SKM-1 (cell line): ENCODE results near the gene KCNE4.

Experiments
- DNase-seq: peaks from one replicate; lab custom pipeline; 2025; ENCODE audit not compliant: unreplicated experiment; lab: John Stamatoyannopoulos, UW

The KCNE4 gene

DNA sequence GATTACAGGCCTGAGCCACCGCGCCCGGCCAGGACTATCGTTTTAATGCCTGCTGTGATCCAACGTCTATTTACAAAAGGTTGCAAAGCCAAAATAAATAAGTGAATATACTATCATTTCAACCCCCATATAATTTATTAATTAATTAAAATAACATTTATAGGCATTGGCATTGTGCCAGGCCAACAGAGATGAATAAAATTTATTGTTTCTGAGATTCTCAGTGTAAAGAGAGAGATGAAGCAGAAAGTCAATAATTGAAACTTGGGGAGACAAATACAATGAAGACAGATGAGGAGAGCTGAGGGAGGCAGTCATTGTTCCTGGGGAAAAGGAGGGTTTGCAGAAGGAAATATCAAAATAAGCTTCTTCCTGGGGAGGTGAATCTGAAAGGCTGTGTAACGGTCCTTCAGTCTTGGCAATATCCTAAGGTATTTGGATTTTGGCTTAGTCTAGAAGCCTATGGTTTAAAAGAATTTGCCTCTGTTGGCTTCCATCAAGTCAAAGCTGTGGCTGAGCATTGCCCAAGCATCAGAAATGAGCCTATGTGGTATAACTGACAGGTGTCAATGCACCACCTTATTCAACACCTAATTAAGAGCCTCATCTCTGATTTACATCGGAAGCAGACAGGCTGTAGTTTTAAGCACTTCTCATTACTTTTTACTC, 31.5 kb downstream of the KCNE4 start:
- DNase-seq = no peak

DNA sequence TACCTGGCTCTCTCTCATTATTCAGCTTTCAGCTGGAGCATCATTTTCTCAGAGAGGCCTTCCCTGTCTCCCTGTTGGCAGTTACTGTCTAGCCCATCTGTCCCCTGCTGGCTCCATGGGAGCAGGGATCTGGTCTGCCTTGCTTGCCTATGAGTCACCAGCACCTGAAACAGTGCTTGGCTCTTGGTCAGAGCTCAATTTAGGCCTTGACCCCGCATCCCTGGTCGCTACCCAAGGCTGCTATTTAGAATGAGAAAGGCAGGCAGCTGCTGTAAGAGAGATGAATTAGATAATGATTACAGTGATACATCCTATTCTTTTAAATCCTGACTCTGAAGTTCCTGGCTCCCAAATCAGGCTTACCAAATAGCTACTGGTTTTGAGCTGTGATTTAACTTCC, 32.9 kb downstream of the KCNE4 start:
- DNase-seq = no peak

DNA sequence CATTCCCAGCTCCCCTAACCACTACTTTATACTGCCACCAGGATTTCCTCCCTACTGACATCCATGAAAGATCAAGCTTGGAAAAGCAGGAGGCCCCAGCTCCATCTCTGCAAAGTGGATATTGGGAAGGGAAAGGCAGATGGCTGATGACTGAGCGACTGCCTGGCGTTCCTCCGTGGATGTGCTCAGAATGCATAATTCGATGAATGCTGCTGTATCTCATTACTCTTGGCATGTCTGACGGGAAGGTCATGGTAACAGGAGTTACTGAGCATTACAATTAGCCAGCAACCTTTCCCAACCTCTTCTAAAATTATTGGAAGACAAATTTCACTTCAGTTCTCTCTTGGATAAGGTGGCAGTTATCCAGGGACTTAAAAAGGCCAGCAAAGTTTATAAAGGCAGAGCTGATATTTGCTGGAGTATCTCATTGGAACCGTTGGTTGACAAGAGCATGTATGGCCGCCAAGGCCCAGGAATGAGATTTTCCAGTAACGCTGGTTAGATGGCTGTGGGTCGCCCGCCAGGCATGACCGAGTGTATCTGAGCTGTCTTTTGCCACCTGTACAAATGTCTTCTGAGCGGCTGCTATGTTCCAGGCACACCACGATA, 34.5 kb downstream of the KCNE4 start:
- DNase-seq = no peak

DNA sequence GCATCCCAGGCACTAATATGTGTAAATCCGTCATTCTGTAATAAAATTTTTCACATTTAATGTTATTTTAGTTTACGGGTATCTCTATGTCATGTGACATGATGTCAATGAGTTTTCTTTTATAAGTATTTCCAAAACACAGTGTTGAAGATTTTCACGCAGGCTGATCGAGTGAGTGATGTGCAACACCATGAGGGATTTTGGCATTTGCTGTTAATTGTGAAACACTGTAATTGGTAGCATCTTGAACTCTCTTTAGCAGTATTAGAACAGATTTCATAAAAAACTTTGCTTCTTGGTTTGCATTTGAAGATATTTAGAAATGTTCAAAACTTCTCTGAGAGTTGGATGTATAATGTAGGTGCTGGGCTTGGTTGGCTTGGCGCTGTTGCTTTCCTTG, 35.5 kb downstream of the KCNE4 start:
- no peak for DNase-seq

- no peak for DNase-seq
Observed at GRCh38 chr2:223088866-223089265, 36.9 kb downstream of the KCNE4 start.

DNA sequence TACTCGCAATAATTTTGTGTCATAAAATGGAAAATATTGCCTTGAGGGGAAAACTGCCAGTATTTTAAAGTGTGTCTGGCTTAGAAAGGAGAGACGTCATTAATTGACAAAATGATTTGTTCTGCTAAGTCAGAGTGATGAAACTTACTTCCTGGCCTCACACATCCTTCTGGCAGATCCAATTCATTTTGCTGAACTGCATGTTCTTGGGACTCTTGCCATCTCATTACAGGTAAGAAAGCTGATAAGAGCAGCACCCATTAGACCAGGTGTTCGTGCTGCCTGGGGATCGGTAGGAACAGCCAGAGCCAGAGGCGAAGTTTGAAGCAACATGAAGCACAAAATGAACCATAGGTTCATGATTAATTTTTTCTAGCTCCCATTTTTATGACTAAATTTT, 38.0 kb downstream of the KCNE4 start:
- no peak for DNase-seq

DNA sequence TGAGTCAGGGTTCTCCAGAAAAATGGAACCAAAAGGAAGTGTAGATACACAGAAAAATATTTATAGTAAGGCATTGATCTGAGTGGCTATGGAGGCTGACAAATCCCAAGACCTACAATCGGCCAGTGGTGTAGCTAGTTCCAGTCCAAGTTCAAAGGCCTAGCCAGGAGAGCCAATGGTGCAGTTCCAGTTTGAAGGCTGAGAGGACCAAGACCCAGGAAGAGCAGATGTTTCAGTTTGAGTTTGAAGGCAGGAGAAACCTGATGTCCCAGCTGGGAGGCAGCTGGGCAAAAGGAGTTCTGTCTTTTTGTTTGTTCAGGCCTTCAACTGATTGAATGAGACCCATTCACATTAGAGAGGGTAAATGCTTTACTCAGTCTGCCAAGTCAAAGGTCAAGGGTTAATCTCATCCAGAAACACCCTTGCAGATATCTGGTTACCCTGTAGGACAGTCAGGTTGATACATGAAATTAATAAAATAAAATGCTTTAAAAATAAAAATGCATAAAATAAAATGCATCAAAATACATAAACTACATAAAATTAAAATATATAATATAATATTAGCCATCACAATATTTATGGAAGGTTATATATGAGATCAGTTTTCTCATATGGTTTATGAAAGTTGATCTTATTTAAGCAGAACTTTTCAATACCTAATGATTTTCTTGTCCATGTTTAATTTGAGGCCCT, 38.7 kb downstream of the KCNE4 start:
- no peak for DNase-seq

GRCh38 chr2:223092667-223093066, 40.7 kb downstream of the KCNE4 start:
- DNase-seq = no peak

- DNase-seq = no peak
Observed at GRCh38 chr2:223093436-223094241, 41.6 kb downstream of the KCNE4 start.

DNA sequence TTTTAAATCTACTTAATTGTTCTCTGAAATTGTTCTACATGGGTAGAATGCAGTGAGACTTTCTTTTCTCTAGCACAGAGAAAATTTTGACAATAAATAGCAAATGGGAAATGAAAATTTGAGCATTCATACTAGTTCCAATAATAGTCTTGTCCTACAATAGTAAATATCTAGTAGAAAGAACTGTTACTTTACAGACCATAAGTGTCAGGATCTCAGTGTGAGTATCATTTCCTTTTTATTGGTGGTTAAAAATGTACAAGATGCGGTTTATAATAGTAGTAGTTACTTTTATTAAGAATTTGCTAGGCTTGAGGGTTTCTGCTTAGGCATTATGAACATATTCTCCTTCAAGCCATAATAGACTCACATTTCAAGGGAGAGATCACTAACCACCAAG, 43.2 kb downstream of the KCNE4 start:
- no peak for DNase-seq

DNA sequence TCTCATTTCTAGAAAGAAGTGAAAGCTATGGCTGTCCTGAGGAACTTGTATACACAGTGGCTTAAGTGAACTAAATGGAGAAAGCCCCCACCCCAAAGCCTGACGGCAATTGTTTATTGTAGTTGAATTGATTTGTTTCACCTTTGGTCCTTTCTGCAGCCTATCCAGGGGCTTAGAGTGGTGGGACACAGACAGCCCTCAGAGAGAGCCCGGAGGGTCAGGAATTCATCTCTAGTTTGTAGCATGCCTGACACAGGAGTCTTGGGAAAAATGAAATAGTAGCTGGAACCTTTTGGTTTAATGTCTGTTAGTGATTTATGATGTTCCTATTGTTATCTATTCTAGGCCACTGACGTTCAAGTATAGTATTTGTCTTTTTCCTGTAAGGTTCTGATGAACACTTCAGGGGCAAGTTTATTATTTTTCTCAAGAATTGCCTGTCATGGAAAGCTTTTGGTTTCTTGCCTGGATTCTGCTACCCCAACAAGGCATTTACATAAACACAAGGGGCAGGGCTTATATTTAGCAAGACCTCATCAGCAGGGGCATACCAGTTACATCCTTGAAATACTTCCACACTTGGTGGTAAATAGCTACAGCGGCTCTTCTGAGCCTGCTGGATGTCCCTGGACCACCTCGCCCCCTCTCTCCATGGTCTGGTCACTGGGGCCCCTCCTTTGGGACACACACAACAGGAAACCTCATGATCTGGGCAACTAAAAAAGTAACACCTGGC, 44.4 kb downstream of the KCNE4 start:
- DNase-seq = no peak

DNA sequence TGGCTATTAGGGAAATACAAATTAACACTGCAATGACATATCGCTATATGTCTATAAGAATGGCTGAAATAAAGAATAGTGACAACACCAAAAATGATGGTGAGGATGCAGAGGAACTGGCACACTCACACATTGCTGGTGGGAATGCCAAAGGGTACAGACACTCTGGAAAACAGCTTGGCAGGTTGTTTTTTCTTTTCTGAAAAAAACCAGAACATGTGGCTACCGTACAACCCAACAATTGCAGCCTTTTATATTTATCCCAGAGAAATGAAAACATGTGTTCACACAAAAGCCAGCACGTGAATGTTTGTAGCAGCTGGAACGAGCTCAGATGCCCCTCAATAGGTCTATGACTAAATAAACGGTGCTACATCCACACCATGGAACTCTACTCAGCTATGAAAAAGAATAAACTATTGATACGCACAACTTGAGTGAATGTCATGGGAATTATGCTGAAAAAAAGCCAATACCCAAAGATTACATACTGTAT, 45.9 kb downstream of the KCNE4 start:
- no peak for DNase-seq

DNA sequence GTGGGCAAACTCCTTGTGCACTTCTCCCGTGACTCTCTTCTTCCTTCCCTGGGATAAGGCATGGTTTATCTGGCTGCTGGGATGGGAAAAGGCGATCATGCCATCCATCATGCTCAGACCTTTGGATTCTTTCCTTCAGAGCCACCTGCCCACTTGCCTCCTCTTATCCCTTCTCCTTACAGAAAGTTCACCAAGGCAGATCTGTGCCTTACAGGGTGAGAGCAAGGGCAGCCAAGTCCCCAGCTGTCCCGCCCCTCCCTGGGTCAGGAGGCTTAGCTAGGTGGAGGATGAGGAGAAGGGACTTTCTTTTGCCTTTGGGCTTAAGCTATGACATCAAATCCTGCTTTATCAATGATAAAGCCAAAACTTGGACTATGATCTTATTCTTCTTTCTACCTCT, 47.6 kb downstream of the KCNE4 start:
- no peak for DNase-seq

DNA sequence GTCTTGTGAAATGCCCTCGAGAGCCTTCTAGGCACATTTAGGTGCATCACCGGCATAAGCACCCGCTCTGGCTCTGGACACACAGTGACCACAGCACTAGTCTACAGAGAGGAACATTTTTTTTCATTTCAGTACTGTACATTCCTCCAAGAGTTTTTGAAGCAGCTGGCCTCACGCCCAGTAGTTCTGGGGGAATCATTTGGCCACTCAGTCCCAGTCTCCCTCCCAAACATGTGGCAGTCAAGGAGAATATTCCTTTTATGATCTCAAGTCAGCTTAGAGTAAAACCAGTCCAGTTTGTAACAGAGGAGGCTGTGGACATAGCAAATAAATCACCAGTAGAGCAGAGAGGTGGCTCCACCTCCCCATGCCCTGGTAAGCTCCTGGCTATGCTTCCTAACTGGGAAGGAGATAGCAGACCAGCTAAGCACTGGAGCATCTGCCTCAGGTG, 48.1 kb downstream of the KCNE4 start:
- DNase-seq = no peak

GRCh38 chr2:223101340-223102039, 49.5 kb downstream of the KCNE4 start:
- DNase-seq = peak; percentile 4

- DNase-seq = no peak
Observed at GRCh38 chr2:223102040-223102400, 50.0 kb downstream of the KCNE4 start.

DNA sequence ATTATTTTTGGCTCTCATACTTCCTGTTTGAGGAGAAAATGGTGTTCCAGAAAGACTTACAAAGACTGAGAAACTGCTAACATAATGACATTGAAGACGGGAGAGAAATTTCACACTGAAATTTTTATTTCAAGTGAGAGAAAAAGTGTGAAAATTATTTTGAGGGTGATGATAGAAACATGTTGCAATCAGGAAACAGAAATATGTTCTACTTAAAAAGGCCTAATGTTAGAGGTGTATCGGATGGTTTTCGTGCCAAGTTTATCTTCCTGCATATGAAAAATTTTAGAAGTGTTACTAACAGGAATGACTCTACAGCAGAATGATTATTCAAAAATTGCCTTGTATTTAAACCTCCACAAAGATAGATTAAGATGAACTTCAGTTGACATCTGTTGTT, 50.5 kb downstream of the KCNE4 start:
- DNase-seq = no peak

DNA sequence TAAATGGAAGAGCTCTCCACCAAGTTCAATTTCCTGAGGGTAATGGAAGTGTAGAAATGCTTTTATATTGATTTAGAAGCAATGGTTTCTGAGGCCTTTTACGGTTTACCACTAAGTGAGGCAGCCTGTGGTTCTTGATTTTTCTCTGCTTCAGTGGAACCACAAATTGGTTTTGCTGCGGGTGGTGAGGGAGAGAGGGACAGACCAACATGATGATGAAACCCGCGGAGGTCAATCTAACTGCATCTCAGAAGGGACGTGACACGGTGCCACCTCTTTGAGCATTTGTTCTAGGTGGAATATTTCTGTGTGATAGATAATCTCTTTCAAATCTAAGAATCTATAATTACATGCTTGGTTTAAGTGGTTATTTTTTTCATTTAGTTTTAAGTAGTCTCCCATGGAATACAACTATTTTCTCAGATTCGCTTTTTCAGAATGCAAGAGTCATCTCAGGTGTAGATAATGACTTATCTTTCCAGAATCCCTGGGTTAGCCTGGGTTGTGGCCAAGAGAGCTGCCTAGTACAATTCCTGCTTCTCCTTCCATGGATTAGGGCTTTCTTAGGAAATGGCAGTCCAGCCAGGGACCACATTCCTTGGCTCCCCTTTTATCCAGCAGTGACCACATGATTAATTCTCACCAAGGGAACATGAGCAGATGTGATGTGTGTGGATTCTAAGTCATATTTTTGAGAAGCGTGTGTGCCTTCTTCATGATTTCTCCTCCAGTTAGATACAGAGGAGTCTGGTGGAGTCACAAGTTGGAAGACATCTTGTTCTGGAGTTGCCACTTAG, 52.5 kb downstream of the KCNE4 start:
- DNase-seq = no peak
